ENCODE data around the gene SPATA21. TPM values are rescaled to one million over a fixed set of nuclear protein-coding genes. Genes with fewer than 3 reads are reported as not detected.

Gene SPATA21
- total and polyA plus RNA-seq, 2 donors from 2014 or later = not detected

DNA sequence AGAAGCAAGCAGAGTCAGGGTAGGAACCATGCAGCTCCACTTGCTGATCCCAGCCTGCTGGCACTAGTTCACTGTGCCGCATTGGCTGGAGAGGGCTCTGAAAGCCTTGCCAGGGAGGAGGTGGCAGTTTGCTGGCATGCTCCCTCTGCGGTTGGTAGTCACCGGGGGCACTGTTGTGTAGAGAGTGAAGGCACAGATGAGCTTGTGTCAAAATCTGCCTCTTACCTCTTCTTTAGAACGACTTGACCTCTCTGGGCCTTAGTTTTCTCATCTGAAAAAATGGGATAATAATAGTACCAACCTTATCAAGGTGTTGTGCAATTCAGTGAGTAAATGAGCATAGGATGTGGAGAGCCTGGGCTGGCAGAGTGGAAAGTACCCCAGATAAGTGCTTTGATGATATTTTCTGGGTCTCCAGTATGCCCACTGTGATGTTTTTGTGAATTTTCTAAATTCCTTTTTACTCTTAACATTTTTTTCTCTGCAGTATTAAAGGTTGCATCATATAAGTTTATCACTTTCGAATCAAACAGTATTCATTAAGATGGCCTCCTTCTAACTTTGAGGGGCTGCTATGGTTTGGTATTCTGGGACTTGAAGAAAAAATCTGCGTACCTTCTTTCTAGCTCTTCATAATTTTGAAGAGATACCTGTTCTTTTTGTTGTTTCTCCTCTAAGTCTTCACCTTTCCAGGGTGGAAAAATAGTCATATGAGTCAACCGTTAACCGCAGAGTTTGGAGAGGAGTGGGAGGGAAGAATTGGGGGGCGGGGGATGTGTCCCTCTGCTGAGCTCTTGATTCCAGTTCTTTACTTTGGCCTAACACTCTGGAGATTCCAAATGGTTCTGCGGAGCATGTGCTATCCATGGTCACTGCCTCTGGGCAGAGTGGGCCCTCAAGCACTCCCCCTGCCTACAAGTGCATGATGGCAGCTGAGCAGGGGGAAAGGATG, 43.4 kb downstream of the SPATA21 start:
- no peaks in the 10 kb centered on the region for H3K9me3 ChIP-seq (ENCODE audit: control insufficient read depth in 2 of 3, insufficient read depth in 1 of 3, low read length in 3 of 3)
- no peak for TF ChIP-seq CTCF (IDR thresholded peaks at IDR 0.05; ENCODE audit: borderline replicate concordance, extremely low read depth, insufficient read depth)
- H3K4me3 ChIP-seq (ENCODE audit: low read length in 3 of 3) = no peak overlapping the region
- intact Hi-C loops (cut with DNase I) = no loop called here
- FAIRE-seq (no peak), DNase-seq (no peak)
- H3K36me3 ChIP-seq (ENCODE audit: control insufficient read depth in 2 of 3, insufficient read depth in 3 of 3, low read length in 3 of 3) = peaks cover 0 to 30% (median 13%) of the 10 kb centered on the region in 3 donors
- H3K27ac ChIP-seq (ENCODE audit: low read depth in 2 of 2, low read length in 2 of 2) = no peak overlapping the region
- H3K4me1 ChIP-seq (ENCODE audit: control insufficient read depth in 2 of 3, insufficient read depth in 2 of 3, low read depth in 1 of 3, low read length in 3 of 3) = peaks cover 0 to 22% (median 19%) of the 10 kb centered on the region in 3 donors
- H3K27me3 ChIP-seq (ENCODE audit: control insufficient read depth, insufficient read depth, low read length) = no peaks in the 10 kb centered on the region
- no peak overlapping the region for H3K9ac ChIP-seq (ENCODE audit: low read length in 3 of 3)

DNA sequence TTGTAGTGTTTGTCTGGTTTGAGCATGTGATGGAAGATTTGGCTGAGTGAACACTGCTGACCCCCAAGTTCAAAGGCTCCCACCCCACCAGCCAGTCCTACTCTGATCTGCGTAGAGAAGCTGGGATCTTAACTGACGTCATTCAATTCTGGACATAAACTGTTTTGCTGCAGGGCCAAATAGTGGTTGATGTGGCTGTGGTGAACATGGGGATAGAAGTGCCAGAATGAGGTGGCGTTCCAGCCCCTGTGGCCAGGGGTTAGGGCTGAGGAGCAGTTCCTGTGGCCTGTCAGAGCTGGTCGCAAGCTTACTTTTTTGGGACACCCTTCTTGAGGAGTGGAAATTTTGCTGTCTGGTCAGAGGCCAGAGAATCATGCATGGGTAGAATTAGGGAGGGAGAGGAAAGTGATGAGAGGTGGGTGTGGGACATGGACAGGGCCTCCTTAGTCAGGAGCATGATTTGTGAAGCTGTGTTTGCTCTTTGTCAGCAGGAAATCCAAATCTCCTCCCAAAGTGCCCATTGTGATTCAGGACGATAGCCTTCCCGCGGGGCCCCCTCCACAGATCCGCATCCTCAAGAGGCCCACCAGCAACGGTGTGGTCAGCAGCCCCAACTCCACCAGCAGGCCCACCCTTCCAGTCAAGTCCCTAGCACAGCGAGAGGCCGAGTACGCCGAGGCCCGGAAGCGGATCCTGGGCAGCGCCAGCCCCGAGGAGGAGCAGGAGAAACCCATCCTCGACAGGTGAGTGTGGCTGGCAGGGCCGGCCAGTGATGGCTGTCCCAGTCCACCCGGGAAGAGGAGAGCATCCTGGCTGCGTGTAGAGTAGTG, 44.3 kb downstream of the SPATA21 start:
- DNase-seq = no peak
- intact Hi-C loops (cut with DNase I) = no loop called here
- H3K27ac ChIP-seq (ENCODE audit: low read depth in 2 of 2, low read length in 2 of 2) = no peak overlapping the region
- H3K9me3 ChIP-seq (ENCODE audit: control insufficient read depth in 2 of 3, insufficient read depth in 1 of 3, low read length in 3 of 3) = no peaks in the 10 kb centered on the region
- H3K4me1 ChIP-seq (ENCODE audit: control insufficient read depth in 2 of 3, insufficient read depth in 2 of 3, low read depth in 1 of 3, low read length in 3 of 3) = peaks cover 0 to 22% (median 19%) of the 10 kb centered on the region in 3 donors
- FAIRE-seq = no peak
- no peaks in the 10 kb centered on the region for H3K27me3 ChIP-seq (ENCODE audit: control insufficient read depth, insufficient read depth, low read length)
- TF ChIP-seq CTCF (IDR thresholded peaks at IDR 0.05; ENCODE audit: borderline replicate concordance, extremely low read depth, insufficient read depth) = no peak
- peaks cover 0 to 30% (median 13%) of the 10 kb centered on the region in 3 donors for H3K36me3 ChIP-seq (ENCODE audit: control insufficient read depth in 2 of 3, insufficient read depth in 3 of 3, low read length in 3 of 3)
- H3K4me3 ChIP-seq (ENCODE audit: low read length in 3 of 3) = no peak overlapping the region
- H3K9ac ChIP-seq (ENCODE audit: low read length in 3 of 3) = no peak overlapping the region

GRCh38 chr1:16391411-16391810, 45.8 kb downstream of the SPATA21 start:
- intact Hi-C loops (cut with DNase I) = no loop called here
- no peak overlapping the region for H3K4me3 ChIP-seq (ENCODE audit: low read length in 3 of 3)
- FAIRE-seq = no peak
- no peak for TF ChIP-seq CTCF (IDR thresholded peaks at IDR 0.05; ENCODE audit: borderline replicate concordance, extremely low read depth, insufficient read depth)
- no peak for DNase-seq
- H3K27ac ChIP-seq (ENCODE audit: low read depth in 2 of 2, low read length in 2 of 2) = no peak overlapping the region
- peaks cover 0 to 26% (median 8%) of the 10 kb centered on the region in 3 donors for H3K36me3 ChIP-seq (ENCODE audit: control insufficient read depth in 2 of 3, insufficient read depth in 3 of 3, low read length in 3 of 3)
- H3K27me3 ChIP-seq (ENCODE audit: control insufficient read depth, insufficient read depth, low read length) = no peaks in the 10 kb centered on the region
- H3K9me3 ChIP-seq (ENCODE audit: control insufficient read depth in 2 of 3, insufficient read depth in 1 of 3, low read length in 3 of 3) = no peaks in the 10 kb centered on the region
- H3K4me1 ChIP-seq (ENCODE audit: control insufficient read depth in 2 of 3, insufficient read depth in 2 of 3, low read depth in 1 of 3, low read length in 3 of 3) = peaks cover 0 to 29% (median 24%) of the 10 kb centered on the region in 3 donors
- no peak overlapping the region for H3K9ac ChIP-seq (ENCODE audit: low read length in 3 of 3)
